GM23338 (cell line): ENCODE data around the gene CARMIL1. TPM values are rescaled to one million over a fixed set of nuclear protein-coding genes. Genes with fewer than 3 reads are reported as not detected.

Experiments
- ATAC-seq: fragments of 200-7000 bp; cut with Tn5 transposase; 3 replicates; pipeline ENCODE4 v1.9.1; 2020
- DNase-seq: peaks from one replicate; pipeline ENCODE4 v3.0.0-alpha.2; 2015; ENCODE audit warnings: low spot score
- H2AFZ ChIP-seq: fragments of 200-600 bp; sonication (generic); 2 replicates; pipeline ENCODE4 v1.8.0; 2016; ENCODE audit warnings: antibody characterized with exemption, mild to moderate bottlenecking, moderate library complexity
- H3F3A ChIP-seq: fragments of 200-600 bp; sonication (generic); replicated peaks from 2 replicates; pipeline ENCODE4 v1.8.0; 2017; ENCODE audit warnings: antibody characterized with exemption, mixed run types, low read depth
- H3K27ac ChIP-seq: fragments of 200-600 bp; sonication (generic); 2 replicates; pipeline ENCODE4 v1.6.1; 2016; ENCODE audit warnings: low read depth
- H3K27me3 ChIP-seq: fragments of 200-600 bp; sonication (generic); 2 replicates; pipeline ENCODE4 v1.8.0; 2016; ENCODE audit warnings: mild to moderate bottlenecking, mixed run types, moderate library complexity; ENCODE audit not compliant: insufficient read depth
- H3K36me3 ChIP-seq: fragments of 200-600 bp; sonication (generic); 2 replicates; pipeline ENCODE4 v1.8.0; 2016; ENCODE audit warnings: mild to moderate bottlenecking; ENCODE audit not compliant: insufficient read depth
- H3K4me1 ChIP-seq: fragments of 200-600 bp; sonication (generic); 2 replicates; pipeline ENCODE4 v1.8.0; 2016; ENCODE audit warnings: mild to moderate bottlenecking, moderate library complexity; ENCODE audit not compliant: insufficient read depth
- H3K4me2 ChIP-seq: fragments of 200-600 bp; sonication (generic); 2 replicates; pipeline ENCODE4 v1.7.1; 2017; ENCODE audit warnings: mixed run types
- H3K4me3 ChIP-seq: fragments of 200-600 bp; sonication (generic); 2 replicates; pipeline ENCODE4 v1.6.1; 2016; ENCODE audit warnings: mixed run types
- H3K79me2 ChIP-seq: fragments of 200-600 bp; sonication (generic); replicated peaks from 2 replicates; pipeline ENCODE4 v1.8.0; 2017; ENCODE audit warnings: mild to moderate bottlenecking; ENCODE audit not compliant: insufficient read depth
- H3K9me2 ChIP-seq: fragments of 200-600 bp; sonication (generic); 2 replicates; pipeline ENCODE4 v1.8.0; 2017; ENCODE audit not compliant: insufficient read depth
- H4K20me1 ChIP-seq: fragments of 200-600 bp; sonication (generic); replicated peaks from 2 replicates; pipeline ENCODE4 v1.8.0; 2017; ENCODE audit warnings: mild to moderate bottlenecking; ENCODE audit not compliant: insufficient read depth
- H3K27ac Mint-ChIP-seq: 2 replicates; pipeline ENCODE4 v1.8.0; 2020; ENCODE audit warnings: inconsistent platforms, mild to moderate bottlenecking, moderate library complexity, mixed read lengths
- H3K27me3 Mint-ChIP-seq: 3 replicates; pipeline ENCODE4 v1.8.0; 2022; ENCODE audit warnings: low read depth, mild to moderate bottlenecking, moderate library complexity, mixed read lengths, inconsistent platforms; ENCODE audit not compliant: insufficient read depth, poor library complexity
- H3K36me3 Mint-ChIP-seq: 3 replicates; pipeline ENCODE4 v1.8.0; 2021; ENCODE audit warnings: low read depth, mild to moderate bottlenecking, inconsistent platforms, moderate library complexity, mixed read lengths
- H3K4me1 Mint-ChIP-seq: 3 replicates; pipeline ENCODE4 v1.8.0; 2020; ENCODE audit warnings: mild to moderate bottlenecking, inconsistent platforms, mixed read lengths
- H3K4me3 Mint-ChIP-seq: 3 replicates; pipeline ENCODE4 v1.8.0; 2021; ENCODE audit warnings: moderate library complexity, mild to moderate bottlenecking, inconsistent platforms, mixed read lengths
- H3K9me3 Mint-ChIP-seq: 3 replicates; pipeline ENCODE4 v1.8.0; 2020; ENCODE audit warnings: moderate library complexity, mild to moderate bottlenecking, inconsistent platforms, mixed read lengths
- CTCF ChIP-seq, 2 experiments: fragments of 200-600 bp in 1 of 2; sonication (generic) in 1 of 2; conservative IDR thresholded peaks; 2 replicates each; pipeline versions ENCODE4 v1.5.1 to v1.6.1; 2016 to 2017; ENCODE audit warnings: antibody characterized with exemption in 2 of 2, low read depth in 2 of 2, mild to moderate bottlenecking in 2 of 2, moderate library complexity in 1 of 2
- EZH2 ChIP-seq: fragments of 200-600 bp; sonication (generic); IDR thresholded peaks from one replicate; pipeline ENCODE4 v1.8.0; 2017; ENCODE audit warnings: antibody characterized with exemption, mild to moderate bottlenecking, low read depth; ENCODE audit not compliant: unreplicated experiment
- EZH2phosphoT487 ChIP-seq: fragments of 200-600 bp; sonication (generic); IDR thresholded peaks from one replicate; pipeline ENCODE4 v1.8.1; 2018; ENCODE audit warnings: antibody characterized with exemption; ENCODE audit not compliant: unreplicated experiment
- NANOG ChIP-seq: IDR thresholded peaks from 2 replicates; pipeline ENCODE4 v1.6.1; 2016; ENCODE audit warnings: antibody characterized with exemption, borderline replicate concordance
- ZNF114 ChIP-seq: fragments of 250-450 bp; sonication (Bioruptor Pico); IDR thresholded peaks from 2 replicates; pipeline ENCODE4 v1.5.0; 2020; ENCODE audit warnings: mild to moderate bottlenecking, moderate library complexity
- ZNF462 ChIP-seq: fragments of 250-450 bp; sonication (Bioruptor Pico); IDR thresholded peaks from 2 replicates; pipeline ENCODE4 v1.5.0; 2020; ENCODE audit warnings: mild to moderate bottlenecking, moderate library complexity
- polyA plus RNA-seq: library from polyadenylated mRNA; unstranded; fragments of >200 nt; fragmentation: Nextera tagmentation; extraction: Ambion mirVana; gene quantifications from 2 replicates; pipeline ENCODE4 v1.2.1, GENCODE V29; 2016
- total RNA-seq: library from RNA; depleted of rRNA; stranded (reverse); fragments of >200 nt; shearing (Covaris generic); gene quantifications from 2 replicates; pipeline ENCODE4 v1.2.3, GENCODE V29; 2014

Gene CARMIL1
- total and polyA plus RNA-seq, 2 experiments from 2014 or later = 43.2 to 66.9 TPM

GRCh38 chr6:25492951-25493350 is 213.8 kb downstream of the CARMIL1 start (continued):
- TF ChIP-seq ZNF462 (CRISPR knock-in tag) (no peak), NANOG (no peak), CTCF (conservative IDR thresholded peaks at IDR 0.05; ENCODE audit: low read depth in 2 of 2) (no peak), EZH2phosphoT487 (no peak)

DNA sequence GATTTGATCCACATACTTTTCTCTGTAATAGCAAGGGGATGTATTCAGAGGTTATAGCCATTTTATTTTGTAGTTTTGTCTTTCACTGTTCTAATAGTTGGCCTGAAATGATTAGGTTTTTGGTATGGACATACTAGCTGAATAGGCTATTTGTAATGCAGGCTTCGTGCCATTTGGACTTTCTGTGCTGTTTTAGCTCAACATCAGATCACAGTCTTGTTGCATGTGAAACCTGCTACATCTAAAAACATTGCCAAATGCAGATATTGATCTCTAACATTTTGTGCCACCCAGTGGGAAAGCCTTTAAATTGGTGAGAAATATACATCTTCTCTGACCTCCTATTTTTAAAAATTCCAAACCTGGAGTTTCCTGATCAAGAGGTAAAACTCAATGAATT is 215.3 kb downstream of the CARMIL1 start:
- H3K27ac ChIP-seq = no peak overlapping the region
- H3K9me3 Mint-ChIP-seq = no peaks in the 10 kb centered on the region
- ATAC-seq = no peak

More for the DNA sequence above, 215.3 kb downstream of the CARMIL1 start:
- Mint-ChIP-seq H3K4me3 (no peak overlapping the region), H3K4me1 (peaks cover 15% of the 10 kb centered on the region), H3K36me3 (no peaks in the 10 kb centered on the region; the same call in 2 of the 3 replicates), H3K27me3 (peaks cover 9% of the 10 kb centered on the region), H3K27ac (no peak overlapping the region)
- no peaks in the 10 kb centered on the region for H3K27me3 ChIP-seq
- no peak overlapping the region for H2AFZ ChIP-seq
- H3K36me3 ChIP-seq = no peaks in the 10 kb centered on the region
- peaks cover 8% of the 10 kb centered on the region; the same call in 1 of the 2 replicates for H3K4me1 ChIP-seq
- H3K4me2 ChIP-seq = no peak overlapping the region
- no peak for DNase-seq
- H3K9me2 ChIP-seq = no peaks in the 10 kb centered on the region
- peaks cover 6% of the 10 kb centered on the region for H4K20me1 ChIP-seq
- no peaks in the 10 kb centered on the region for H3K79me2 ChIP-seq
- TF ChIP-seq ZNF462 (CRISPR knock-in tag) (no peak), ZNF114 (CRISPR knock-in tag) (no peak), EZH2 (no peak)
- H3F3A ChIP-seq = no peaks in the 10 kb centered on the region
- no peak overlapping the region for H3K4me3 ChIP-seq
